B cell (primary cell): ENCODE results near the gene RNF112.

ENCODE experiments used
- CTCF ChIP-seq: fragments of 200-600 bp; IDR thresholded peaks from one replicate; pipeline ENCODE4 v1.8.0; 2022; ENCODE audit warnings: antibody characterized with exemption, mild to moderate bottlenecking
- EZH2 ChIP-seq: IDR thresholded peaks from 2 replicates; pipeline ENCODE4 v1.6.1; 2012; ENCODE audit warnings: borderline replicate concordance, low read depth, mild to moderate bottlenecking, moderate library complexity, low read length; ENCODE audit not compliant: insufficient read depth, poor library complexity, severe bottlenecking

DNA sequence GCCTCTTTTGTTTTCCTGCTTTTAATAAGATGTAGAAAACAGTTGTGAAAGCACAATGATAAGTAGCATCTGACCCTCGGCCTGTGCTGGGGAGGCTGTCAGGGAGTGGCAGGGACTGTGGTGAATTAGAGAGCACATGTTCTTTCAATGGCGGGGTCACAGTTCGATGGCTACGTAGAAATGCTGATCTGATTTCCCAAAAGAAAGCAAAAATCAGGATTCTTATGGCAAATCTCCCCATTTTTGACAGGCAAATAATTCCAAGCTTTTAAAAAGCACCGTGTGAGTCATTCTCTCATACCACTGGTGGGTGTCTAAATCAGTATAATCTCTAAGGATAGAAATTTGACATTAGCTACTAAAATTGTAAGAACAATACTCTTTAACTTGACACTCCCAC lies 36.9 kb upstream of the RNF112 start:
- TF ChIP-seq CTCF (no peak), EZH2 (no peak)
